Spinal cord (tissue), 10 donors: ENCODE results near the gene TUSC1. TPM values are rescaled to one million over a fixed set of nuclear protein-coding genes. Genes with fewer than 3 reads are reported as not detected.

Source experiments
- DNase-seq, 6 donors: peaks; one replicate each; pipeline versions ENCODE4 v3.0.0 to v3.0.0-alpha.2; 2013 to 2015; ENCODE audit warnings: low spot score in 6 of 6, low read depth in 4 of 6
- H3K27ac ChIP-seq: one replicate; pipeline ENCODE4 v1.5.1; 2013; ENCODE audit warnings: low read depth, low read length, control low read depth
- H3K27me3 ChIP-seq: one replicate; pipeline ENCODE4 v1.6.1; 2013; ENCODE audit warnings: low read length; ENCODE audit not compliant: control insufficient read depth, insufficient read depth
- H3K36me3 ChIP-seq: one replicate; pipeline ENCODE4 v1.6.1; 2013; ENCODE audit warnings: low read length; ENCODE audit not compliant: control insufficient read depth, insufficient read depth
- H3K4me1 ChIP-seq: one replicate; pipeline ENCODE4 v1.6.1; 2013; ENCODE audit warnings: low read length; ENCODE audit not compliant: control insufficient read depth, insufficient read depth
- H3K4me3 ChIP-seq: one replicate; pipeline ENCODE4 v1.5.1; 2013; ENCODE audit warnings: low read depth, low read length, control low read depth
- H3K9me3 ChIP-seq: one replicate; pipeline ENCODE4 v1.6.1; 2013; ENCODE audit warnings: low read length; ENCODE audit not compliant: control insufficient read depth, insufficient read depth
- WGBS: methylation state at CpG from one replicate; pipeline ENCODE4 v1.1.5; 2013; ENCODE audit warnings: missing lambda C conversion rate; ENCODE audit not compliant: insufficient coverage; 5-methylcytosine and 5-hydroxymethylcytosine counted together
- polyA plus RNA-seq, 2 donors: library from polyadenylated mRNA; unstranded; fragments of 120-200 nt; gene quantifications; one replicate each; pipeline ENCODE4 v1.2.1, GENCODE V29; 2013; ENCODE audit not compliant: insufficient read length in 2 of 2
- total RNA-seq, 2 donors: library from RNA; depleted of rRNA in 1 of 2; stranded (reverse); fragments of 120-200 nt in 1 of 2; fragments of >200 nt in 1 of 2; gene quantifications; one replicate each; pipeline versions ENCODE4 v1.2.3 to v1.2.4, GENCODE V29; 2013 to 2014
- donor health status: healthy.

Gene TUSC1
- total and polyA plus RNA-seq, 4 donors, result 12.8 to 26.7 (median 20.7) TPM

- H3K27me3 ChIP-seq, result no peaks in the 10 kb centered on the region
- H3K27ac ChIP-seq, result no peak overlapping the region
- H3K4me1 ChIP-seq, result no peaks in the 10 kb centered on the region
- no peak overlapping the region for H3K4me3 ChIP-seq
- H3K9me3 ChIP-seq, result no peaks in the 10 kb centered on the region
- WGBS, result 100% methylated on average over 1 of the region's 2 CpGs
- DNase-seq, result no peak
- no peaks in the 10 kb centered on the region for H3K36me3 ChIP-seq
Observed at GRCh38 chr9:25636026-25636425, 42.2 kb downstream of the TUSC1 start.

- Histone ChIP-seq H3K27me3 (no peaks in the 10 kb centered on the region), H3K4me3 (no peak overlapping the region), H3K4me1 (no peaks in the 10 kb centered on the region), H3K9me3 (no peaks in the 10 kb centered on the region), H3K27ac (no peak overlapping the region), H3K36me3 (no peaks in the 10 kb centered on the region)
- peak in 5 of 6 donors; percentile 5 to 93 (median 21) for DNase-seq
- WGBS, result 80% methylated on average over 1 of the region's 3 CpGs
Observed at GRCh38 chr9:25629231-25629630, 49.0 kb downstream of the TUSC1 start.
